ENCODE data around the gene TMEM115.

TMEM115 gene

DNA sequence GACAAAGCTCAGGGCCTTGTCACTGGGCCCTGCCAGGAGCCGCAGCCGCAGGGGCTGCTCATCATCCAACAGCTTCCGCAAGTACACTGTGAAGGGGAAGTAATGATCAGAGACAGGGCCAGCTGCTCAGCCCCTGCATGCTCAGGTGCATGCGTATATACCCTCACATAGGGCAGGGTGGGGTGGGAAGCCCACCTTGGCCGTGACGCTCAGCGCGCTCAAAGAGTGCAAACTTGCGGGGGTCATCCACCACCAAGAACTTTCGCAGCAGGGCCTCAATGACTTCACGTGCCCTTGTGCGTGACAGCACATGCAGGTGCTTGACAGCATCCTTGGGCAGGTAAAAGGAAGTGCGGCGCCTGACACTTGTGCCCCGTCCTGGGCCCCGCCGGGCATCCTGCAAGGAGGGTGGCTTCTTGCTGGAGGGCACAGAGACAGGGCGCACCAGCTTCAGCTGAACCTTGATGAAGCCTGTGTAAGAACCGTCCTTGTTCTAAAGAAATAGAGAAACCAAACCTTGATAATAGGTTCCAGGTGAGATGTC is 27.9 kb downstream of the TMEM115 start:
- DNase-seq (ENCODE audit: low read depth) = no peak

DNA sequence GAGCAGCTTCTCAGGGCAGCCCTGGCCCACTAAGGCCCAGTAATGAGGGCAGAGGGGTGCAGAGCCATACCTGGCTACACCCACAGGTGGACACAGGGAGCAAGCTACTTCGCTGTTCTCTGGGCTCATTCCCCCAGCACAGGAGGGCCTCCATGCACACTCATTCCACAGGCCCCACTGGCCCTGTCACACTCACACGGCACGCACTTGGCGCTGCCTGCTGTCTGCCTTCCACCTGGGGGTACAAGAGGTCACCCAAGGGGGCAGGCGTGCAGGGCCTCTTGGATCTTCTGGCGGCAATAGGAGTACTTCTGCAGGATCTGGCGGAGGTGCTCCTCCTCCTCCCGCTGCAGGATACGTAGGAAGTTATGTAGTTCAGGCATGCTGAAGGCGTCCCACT is 29.0 kb downstream of the TMEM115 start:
- DNase-seq (ENCODE audit: low read depth) = no peak

DNA sequence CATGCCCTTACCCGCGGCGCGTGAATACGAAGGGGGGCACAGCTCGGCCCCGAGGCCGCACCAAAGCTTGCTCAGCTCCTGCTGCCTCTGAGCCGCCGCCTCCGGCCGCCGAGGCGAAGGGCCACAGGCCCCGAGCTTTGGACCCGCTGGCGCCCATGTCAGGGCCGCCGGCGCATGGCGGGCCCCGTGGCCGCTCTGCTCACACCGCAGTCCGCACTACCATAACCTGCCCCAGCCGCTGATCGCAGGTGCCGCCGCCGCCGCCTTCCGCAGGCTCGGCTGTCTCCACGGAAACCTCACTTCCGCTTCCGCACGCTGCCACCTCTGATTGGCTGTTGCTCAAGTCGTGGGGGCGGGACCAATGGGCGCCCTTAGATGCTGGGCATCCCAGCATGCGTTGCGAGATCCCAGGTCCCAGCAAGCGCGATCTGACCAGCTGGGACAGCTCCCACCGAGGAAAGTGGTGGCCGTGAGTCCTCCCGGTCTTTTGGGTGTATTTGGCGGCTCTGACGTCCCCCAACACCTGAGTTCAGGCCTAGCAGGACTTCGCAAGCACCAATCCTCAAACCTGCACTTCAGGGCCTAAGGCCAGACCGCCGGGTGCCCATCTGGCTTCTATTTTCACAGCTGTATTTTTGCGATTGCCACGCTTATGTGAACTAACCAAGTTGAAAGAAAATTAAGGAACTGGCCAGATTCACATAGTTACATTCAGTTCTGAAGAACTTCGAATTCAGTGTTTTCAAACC is 31.2 kb downstream of the TMEM115 start, which contains the start of gene TUSC2:
TSS of gene TUSC2 (minus strand) at position 281 of the 749 bp plus-strand sequence. CDS start at position 157, 124 bp downstream.
- DNase-seq (ENCODE audit: low read depth) = peak; percentile 89

DNA sequence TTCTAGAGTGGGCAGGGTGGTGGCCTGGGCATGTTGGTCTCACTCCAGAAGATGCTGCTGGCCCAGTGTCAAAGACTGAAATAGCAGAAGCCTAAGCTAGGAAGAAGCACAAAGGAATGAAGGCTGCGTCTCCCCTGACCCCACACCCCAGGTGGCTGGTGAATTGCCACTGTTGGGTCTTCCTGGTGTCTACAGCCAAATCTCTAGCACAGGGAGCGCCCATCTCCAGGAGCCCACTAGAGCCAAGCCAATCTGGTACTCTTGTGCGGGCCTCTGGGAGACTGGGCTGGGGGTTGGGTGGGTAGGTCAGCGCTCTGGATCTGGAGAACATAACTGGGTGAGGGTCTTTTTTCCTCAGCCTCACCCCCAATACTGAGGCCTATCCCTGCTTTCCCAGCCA is 32.2 kb downstream of the TMEM115 start:
- DNase-seq (ENCODE audit: low read depth) = no peak

DNA sequence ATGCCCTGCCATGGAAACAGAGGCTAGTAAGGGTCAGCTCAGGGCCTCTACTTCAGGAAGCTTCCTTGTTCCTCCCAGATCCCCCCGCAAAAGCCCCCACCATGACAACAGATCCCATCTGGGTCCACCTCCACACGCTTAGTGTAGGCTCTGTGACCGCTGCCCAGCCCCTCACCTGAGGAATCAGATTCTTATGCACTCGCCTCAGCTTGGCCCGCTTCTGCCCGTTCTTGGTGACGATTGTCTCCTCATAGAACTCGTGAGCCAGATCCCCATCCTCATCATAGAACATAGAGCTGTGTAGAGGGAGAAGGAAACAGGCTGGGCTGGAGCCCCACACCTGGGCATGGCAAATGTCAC is 33.2 kb downstream of the TMEM115 start:
- DNase-seq (ENCODE audit: low read depth) = no peak

DNA sequence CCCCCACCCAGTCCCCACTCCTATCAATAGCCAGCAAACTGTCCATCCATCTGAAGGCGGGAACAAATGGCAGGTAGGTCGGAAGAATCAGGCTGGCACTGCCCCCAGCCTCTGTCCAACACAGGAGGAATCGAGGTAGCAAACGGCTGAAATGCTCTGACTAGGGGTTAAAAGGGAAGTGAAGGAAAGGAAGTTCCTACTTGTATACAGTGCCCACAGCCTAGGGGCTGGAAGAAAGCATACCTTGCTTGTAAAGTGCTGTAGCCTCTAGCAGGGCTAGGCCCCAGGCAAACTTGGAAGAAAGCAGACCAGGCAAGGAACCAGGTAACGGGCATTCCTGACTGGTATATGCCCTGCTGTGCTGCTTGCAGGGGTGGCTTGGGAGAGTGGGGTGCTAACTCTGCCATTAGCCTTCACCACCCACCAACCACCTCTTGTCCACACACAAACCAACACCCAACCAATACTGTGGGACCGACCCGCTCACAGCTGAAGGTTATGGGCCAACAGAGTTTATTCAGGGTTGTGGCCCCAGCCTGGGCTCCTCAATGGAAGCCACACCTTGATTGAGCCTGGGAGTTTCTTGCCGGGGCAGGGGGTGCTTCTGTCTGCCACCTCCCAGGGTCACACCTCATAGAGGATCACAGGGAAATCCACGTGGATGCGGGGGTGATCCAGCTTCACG is 33.7 kb downstream of the TMEM115 start:
- no peak for DNase-seq (ENCODE audit: low read depth)

DNA sequence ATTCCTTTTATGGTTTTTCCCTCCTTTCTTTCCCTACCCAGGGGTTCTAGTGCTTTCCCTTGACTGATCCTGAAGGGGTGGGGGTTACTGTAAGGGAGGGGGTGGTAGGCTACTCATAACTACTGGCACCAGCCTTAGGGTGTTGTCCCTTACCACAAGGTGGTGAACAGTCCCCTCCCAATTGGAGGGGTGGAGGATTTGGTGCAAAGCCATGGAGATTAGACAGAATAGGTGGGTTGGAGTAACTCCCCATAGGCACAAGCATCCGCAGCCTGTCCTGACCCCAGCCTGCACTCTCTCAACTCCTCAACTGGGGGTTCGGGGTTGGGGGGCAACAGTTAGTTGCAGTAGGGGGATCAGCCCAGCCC is 34.2 kb downstream of the TMEM115 start:
- DNase-seq (ENCODE audit: low read depth) = no peak

DNA sequence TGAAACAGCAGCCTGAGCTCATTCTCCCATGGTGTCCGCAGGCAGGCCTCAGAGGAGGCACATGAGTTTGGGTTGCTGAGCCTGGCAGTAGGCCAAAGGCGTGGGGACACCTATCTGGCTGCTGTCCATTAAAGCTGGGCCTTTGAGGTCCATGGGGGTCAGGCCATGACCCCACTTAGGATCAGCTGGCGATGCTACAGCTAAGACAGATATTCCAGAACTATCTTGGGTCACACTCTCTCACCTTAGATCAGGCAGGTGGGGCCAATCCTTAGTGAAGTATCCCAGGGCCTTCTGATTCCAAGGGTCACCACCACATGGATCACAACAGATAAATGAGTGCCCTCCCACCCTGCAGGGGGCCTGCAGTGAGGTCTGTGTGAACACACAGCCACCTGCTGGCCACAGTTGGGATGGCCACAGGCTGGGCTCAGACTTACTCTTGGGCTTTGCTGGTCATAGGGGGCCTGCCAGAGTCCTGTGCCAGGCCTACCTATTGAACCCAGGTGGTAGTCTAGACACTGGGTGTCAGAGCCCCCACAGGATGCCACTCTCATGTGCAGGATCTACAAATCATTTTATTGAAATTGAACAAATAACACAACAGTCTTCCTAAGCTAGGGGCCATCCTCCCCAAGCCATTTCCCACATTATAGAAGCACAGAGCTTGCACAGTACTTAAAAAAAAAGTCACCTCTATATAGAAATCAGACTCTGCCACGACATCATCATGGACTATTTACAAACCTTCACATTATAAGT is 34.8 kb downstream of the TMEM115 start:
- peak; percentile 30 for DNase-seq (ENCODE audit: low read depth)

DNA sequence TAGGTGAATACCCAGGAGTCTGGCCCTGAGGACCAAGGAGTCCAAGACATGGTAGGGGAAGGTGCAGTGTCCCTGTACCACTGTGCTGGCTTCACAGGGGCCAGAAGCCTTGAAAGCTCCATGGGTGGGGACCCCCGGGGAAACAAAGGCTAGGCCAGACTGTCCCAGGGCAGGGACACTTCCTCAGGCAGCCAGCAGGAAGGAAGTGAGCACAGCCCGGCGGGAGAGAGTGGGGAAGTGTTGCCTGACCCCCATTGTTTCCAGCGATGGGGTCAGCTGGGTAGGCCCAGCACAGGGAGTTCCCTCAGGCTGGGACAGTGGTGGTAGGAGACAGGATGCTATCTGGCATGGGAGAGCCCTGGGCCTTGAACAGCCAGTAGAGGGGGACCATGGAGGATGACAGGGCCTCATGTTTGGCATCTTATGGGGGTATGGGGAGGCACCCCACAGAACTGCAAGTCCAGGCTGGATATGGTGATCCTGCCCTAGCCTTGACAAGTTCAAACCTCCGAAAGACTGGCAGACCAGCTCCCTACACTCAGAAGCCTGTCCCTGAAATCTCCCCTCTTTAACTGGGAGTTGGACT is 35.6 kb downstream of the TMEM115 start:
- no peak for DNase-seq (ENCODE audit: low read depth)

DNA sequence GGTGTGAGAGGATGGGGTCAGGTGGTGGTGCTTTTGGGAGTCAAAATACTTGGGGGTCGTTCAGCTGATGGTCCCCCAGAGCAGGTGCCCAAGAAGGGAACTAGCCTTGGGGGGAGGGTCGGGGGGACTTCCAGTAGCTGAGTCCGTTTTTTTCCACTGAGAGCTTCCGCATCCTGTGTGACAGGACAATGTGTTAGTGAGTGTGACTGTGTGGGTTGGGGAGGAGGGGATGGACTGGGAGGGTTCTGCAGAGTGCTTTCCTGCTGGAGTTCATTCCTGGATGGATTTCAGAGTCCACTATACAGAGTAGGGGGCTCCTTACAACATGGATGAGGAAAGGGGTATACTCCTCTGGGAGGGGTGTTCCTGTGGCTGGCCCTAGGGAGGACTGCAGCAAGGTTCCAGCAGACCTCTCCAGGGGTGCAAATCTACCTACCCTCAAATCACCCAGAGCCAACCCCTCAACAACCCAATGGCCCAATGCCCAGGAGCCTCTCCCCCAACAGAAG is 36.2 kb downstream of the TMEM115 start:
- DNase-seq (ENCODE audit: low read depth) = no peak

DNA sequence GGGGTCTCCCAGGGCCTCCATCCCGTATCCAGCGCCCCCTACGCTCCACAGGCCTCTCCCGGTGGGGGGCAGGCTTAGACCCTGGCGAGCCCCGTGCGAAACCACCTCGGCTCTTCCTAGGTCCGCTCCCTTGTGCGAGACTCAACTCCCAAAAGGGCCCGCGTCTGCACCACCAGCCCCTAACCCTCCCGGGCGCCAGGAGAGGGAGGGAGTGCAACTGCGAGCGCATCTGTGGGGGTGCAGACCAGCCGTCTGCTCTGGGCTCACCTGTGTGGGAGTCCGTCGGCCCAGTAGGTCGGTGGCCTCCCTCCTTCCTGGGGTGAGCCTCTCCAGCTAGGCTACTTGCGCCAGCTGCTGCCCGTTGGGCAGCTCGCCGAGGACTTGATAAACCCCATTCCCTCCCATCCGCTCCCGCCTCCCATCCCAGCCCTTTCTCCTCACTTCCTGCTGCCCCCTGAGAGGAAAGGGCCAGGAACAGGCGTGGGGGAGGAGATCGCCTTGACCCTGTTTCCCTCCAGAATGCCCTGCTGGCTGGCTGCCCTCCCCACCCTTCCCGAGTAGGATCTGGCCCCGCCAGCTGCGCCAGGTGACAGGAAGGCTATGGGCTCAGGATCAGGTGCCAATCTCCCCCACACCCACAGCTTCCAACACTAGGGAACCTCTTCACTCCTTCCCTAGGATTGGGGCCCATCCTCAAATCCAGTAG is 36.8 kb downstream of the TMEM115 start, which contains the start of gene HYAL2:
TSS of gene HYAL2 (minus strand) at position 360 of the 706 bp plus-strand sequence. CDS start 2,256 bp downstream, outside the sequence.
- no peak for DNase-seq (ENCODE audit: low read depth)

DNA sequence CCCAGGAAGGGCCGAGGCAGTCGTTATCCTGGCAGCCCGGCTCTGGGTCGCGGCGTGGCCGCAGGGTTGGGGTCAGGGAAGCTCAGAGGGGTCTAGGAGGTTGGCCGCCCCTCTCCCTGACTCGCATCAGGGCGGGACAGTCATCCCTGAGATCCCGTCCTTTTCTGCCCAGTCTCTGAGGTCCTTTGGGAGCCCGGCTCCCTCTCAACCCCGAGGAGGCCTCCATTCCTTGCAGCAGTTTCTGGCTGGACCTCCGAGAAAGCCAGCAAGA is 37.3 kb downstream of the TMEM115 start:
- no peak for DNase-seq (ENCODE audit: low read depth)

DNA sequence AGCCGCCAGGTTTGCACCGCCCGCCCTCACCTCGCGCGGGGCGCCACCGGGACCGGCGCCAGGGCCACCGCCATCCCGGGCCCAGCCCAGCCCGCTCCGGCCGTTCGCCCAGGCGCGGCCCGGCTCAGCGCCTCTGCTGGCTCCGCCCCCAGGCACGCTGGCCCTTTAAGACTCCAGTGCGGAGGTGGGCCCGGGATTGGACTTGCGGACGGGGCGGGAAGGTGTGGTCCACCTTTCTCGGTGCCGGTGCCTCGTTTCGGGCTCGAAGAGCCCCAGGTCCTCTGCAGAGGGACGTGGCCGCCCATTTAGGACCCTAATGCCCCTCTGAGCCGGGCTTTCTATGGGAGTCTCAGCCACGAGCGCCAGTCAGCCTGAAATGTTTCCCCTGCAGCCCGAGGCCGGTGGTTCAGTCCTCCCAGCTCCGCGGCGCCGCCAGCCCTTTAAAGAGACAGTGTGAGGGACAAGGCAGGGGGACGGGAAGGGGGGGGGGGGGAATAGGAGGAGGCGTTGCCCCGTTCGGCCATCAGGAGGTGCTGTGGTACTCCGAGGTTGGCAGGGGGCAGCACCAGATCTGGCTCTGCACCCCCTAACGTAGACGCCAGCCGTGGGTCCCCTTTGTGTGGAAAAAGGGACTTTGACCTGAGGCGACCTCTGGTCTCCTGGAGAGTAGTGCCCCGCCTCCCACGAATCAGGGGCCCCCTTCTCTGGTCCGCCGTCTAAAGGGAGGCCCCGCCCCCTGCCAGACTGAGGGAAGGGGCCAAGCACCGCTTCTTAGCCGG is 37.8 kb downstream of the TMEM115 start:
- peak; percentile 64 for DNase-seq (ENCODE audit: low read depth)

DNA sequence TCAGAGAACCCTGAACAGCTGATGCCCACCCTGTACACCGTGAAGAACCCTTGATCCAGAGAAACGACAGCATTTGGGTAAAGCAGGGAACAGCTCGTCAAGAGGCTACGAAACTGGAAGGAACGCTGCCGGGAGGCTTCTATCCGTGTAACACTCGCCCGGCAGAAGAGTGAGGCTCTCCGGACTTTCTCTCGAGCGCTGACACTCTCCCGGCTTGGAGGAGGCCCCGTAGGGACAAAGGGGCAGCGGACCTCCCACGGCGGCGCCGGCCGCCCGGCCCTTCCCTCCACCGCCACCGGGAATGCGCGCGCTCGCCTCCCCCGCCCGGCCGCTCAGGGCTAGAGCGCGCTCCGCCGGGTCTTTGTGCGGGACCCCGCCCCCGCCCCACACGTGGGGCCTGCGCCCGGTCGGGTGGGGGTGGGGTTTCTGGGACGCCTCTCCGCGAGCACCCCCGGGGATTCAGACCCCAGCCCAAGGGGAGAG is 38.4 kb downstream of the TMEM115 start:
- DNase-seq (ENCODE audit: low read depth) = peak; percentile 52

DNA sequence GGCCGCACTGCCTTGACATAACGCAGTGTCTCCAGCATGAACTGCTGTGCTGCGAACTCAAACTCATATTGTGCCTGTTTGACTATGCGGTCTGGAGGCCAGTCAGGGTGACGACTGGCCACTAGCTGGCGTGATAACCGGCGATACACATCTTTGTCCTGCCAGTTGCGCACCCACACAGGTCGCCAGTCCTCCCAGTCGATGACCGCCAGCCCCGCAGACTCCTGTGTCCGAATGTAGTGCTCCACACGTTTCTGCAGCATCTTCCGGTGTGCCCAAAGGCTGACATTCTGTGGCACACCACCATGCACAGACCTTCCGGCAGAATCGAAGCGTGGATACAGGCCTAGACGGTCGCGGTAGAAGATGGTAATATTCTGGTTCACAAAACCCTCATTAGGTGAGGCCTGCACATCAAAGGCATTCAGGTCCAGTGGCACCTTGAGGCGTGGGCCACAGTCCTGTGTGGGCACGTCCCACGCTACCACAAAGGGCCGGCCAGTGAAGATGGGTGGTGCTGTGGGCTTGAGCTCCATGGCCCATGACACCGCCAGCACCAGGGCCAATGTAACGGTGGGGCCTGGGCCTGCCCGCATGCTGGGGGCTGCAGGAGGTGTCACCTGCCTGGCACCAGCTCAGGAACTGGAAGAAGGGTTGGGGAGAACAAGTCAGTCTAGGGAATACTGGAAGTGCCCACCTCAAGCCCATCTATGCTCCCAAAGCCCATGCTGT is 39.3 kb downstream of the TMEM115 start:
- no peak for DNase-seq (ENCODE audit: low read depth)

DNA sequence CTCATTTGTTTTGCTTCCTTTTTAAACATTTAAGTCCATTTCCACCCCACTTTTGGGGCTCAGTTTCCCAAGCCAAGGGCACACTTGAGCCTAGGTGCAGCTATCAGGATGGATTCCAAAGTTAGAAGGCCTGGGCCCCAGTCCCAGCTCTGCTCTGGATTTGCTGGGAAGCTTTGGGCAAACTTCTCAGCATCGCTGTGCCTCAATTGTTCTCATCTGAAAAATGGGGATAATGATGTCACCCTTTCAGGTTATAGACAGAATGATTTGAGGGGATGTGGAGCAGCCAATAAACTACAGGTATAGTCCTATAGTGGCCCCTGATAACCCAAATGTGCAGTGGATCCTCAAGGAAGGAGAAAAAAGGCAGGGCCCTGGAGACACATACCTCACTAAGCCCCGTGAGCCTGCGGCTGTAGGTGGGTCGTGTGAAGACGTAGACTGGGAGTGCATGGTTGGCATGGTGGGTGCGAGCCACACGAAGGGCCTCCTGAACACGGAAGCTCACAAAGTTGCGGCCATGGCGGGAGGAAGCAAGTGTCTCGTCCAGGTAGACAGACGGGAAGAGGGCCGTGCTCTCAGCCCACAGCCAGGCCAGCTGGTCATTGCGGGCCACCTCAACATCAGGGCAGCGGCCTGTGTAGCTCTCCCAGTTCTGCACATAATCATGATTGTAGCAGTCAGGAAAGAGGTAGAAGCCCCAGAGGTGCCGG is 40.0 kb downstream of the TMEM115 start:
- no peak for DNase-seq (ENCODE audit: low read depth)

DNA sequence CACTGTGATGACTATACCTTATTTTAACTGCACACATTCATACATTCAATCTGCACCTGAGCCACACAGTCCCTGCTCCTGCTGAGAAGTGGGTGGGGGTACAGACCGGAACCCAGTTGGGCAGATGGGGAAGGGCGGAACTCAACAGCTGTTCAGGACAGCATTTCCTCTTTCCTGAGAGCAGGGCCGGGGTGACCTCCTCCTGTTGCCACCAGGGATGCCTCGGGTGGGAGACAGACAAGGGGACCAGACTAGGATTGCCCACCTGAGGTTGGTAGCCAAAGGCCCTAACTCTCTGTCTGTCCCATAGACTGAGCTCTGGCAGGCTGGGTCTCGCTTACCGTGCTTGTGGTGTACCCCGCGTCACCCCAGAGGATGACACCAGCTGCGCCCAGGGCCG is 40.7 kb downstream of the TMEM115 start:
- no peak for DNase-seq (ENCODE audit: low read depth)

DNA sequence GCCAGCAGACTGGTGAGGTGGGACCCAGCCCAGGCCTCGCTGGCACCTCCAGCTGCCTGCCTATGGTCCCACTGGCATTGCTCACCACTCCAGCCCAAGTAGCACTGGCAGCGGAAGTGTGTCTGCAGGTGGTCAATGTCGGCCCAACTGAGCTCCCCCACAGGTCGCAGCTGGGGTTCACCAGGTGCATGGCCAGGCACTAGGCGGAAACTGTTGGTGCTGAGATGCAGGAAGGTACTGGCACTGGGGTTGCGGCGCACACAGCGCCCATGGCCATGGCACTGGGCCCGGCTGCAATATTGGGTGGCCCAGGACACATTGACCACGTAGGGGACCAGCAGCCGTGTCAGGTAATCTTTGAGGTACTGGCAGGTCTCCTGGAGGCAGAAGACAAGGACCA is 41.2 kb downstream of the TMEM115 start:
- DNase-seq (ENCODE audit: low read depth) = no peak

DNA sequence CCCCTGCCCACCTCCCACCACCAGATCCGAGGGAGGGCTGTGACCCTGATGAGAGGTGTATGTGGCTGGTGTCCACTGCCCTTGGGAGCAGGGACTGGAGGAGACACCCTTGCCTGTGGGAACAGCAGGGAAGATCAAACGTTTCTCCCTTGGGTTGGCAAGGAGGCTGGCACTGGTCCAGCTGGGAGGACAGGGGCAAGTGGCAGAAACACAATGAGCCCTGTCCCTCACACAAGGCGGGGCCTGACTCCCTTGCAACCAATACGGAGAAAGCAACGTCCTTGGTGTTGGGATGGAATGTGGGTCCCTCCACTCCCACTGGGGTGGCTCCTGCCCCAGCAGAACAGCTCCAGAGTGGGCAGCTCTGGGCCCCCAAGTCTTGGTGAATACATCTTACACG is 42.0 kb downstream of the TMEM115 start:
- DNase-seq (ENCODE audit: low read depth) = no peak

All from activated T-helper 1 cell treated with Interleukin-2 at 50 U/mL for 16 hours (primary cell).